Endothelial cell of umbilical vein (primary cell): ENCODE measurements around the gene SUGCT. TPM values are rescaled to one million over a fixed set of nuclear protein-coding genes. Genes with fewer than 3 reads are reported as not detected.

Source experiments
- BruUV-seq: library from RNA; stranded (reverse); fragments of 400-500 nt; replicated peaks from 2 replicates; lab custom pipeline; 2021; lab: Mats Ljungman, UMichigan
- CTCF ChIA-PET: fragments of 300-600, 350-600 bp; sonication (Branson Sonifier 250); formaldehyde crosslinking; loops from one replicate; lab custom pipeline; 2021; ENCODE audit warnings: antibody characterized with exemption, inconsistent platforms; lab: Charles Lee
- POLR2A ChIA-PET: fragments of 300-600, 350-600 bp; sonication (Branson Sonifier 250); formaldehyde crosslinking; loops from one replicate; lab custom pipeline; 2021; ENCODE audit warnings: antibody characterized with exemption, inconsistent platforms; lab: Charles Lee
- DNase-seq: peaks from one replicate; pipeline ENCODE4 v3.0.0-alpha.2; 2011; ENCODE audit warnings: low read depth, low spot score
- FAIRE-seq: peaks from 2 replicates; lab custom pipeline; 2011; peaks lifted over from hg19 to GRCh38; lab: Jason Lieb, UNC
- H2AFZ ChIP-seq: 2 replicates; pipeline ENCODE4 v1.6.0; 2012; ENCODE audit warnings: low read depth, low read length, control low read depth, inconsistent platforms
- H3K27ac ChIP-seq: 2 replicates; pipeline ENCODE4 v1.5.1; 2011; ENCODE audit warnings: low read depth, mild to moderate bottlenecking, control low read depth, low read length, moderate library complexity; ENCODE audit not compliant: insufficient read depth
- H3K27me3 ChIP-seq, 2 experiments: 2 replicates each; pipeline versions ENCODE4 v1.6.0 to v1.6.1; 2011; ENCODE audit warnings: low read length in 2 of 2, mixed read lengths in 1 of 2; ENCODE audit not compliant: control insufficient read depth in 2 of 2, insufficient read depth in 2 of 2
- H3K36me3 ChIP-seq, 2 experiments: 2 replicates in 1 of 2; 3 replicates in 1 of 2; pipeline ENCODE4 v1.5.1; 2011; ENCODE audit warnings: low read length in 2 of 2, mild to moderate bottlenecking in 1 of 2, moderate library complexity in 1 of 2; ENCODE audit not compliant: control insufficient read depth in 2 of 2, insufficient read depth in 2 of 2; ENCODE audit errors: extremely low read depth in 1 of 2
- H3K4me1 ChIP-seq: 3 replicates; pipeline ENCODE4 v1.5.1; 2011; ENCODE audit warnings: mild to moderate bottlenecking, low read length; ENCODE audit not compliant: control insufficient read depth, insufficient read depth; ENCODE audit errors: extremely low read depth
- H3K4me2 ChIP-seq: 2 replicates; pipeline ENCODE4 v1.6.1; 2011; ENCODE audit warnings: low read length, control low read depth, mixed read lengths; ENCODE audit not compliant: insufficient read depth
- H3K4me3 ChIP-seq, 3 experiments: fragments of 200-600 bp in 1 of 3; sonication (generic), shearing (Covaris generic) in 1 of 3; replicated peaks in 1 of 3; 2 replicates each; pipeline ENCODE4 v1.5.1; 2011 to 2016; ENCODE audit warnings: control low read depth in 3 of 3, low read length in 3 of 3, mild to moderate bottlenecking in 2 of 3, inconsistent platforms in 1 of 3, low read depth in 1 of 3, moderate library complexity in 1 of 3; ENCODE audit not compliant: insufficient read depth in 1 of 3
- H3K79me2 ChIP-seq: 2 replicates; pipeline ENCODE4 v1.6.0; 2012; ENCODE audit warnings: low read length, inconsistent platforms; ENCODE audit not compliant: control insufficient read depth, insufficient read depth
- H3K9ac ChIP-seq: replicated peaks from 2 replicates; pipeline ENCODE3; 2011; ENCODE audit warnings: low read length, control low read depth; ENCODE audit not compliant: insufficient read depth; ENCODE audit errors: extremely low read depth
- H3K9me1 ChIP-seq: replicated peaks from 3 replicates; pipeline ENCODE4 v1.6.0; 2011; ENCODE audit warnings: mild to moderate bottlenecking, low read length; ENCODE audit not compliant: control insufficient read depth, insufficient read depth; ENCODE audit errors: extremely low read depth
- H3K9me3 ChIP-seq: replicated peaks from 2 replicates; pipeline ENCODE4 v1.5.1; 2012; ENCODE audit warnings: low read length, inconsistent platforms; ENCODE audit not compliant: control insufficient read depth, insufficient read depth
- H4K20me1 ChIP-seq: replicated peaks from 2 replicates; pipeline ENCODE3; 2011; ENCODE audit warnings: mild to moderate bottlenecking, low read length; ENCODE audit not compliant: control insufficient read depth, insufficient read depth; ENCODE audit errors: extremely low read depth
- CTCF ChIP-seq, 2 donors: IDR thresholded peaks; 1 replicate in 1 of 2; 2 replicates in 1 of 2; pipeline ENCODE4 v1.5.1; 2011; ENCODE audit warnings: low read length in 2 of 2, mild to moderate bottlenecking in 2 of 2, moderate library complexity in 2 of 2, control low read depth in 1 of 2, inconsistent platforms in 1 of 2, low read depth in 1 of 2; ENCODE audit not compliant: insufficient read depth in 1 of 2; ENCODE audit errors: extremely low read depth in 1 of 2
- EZH2 ChIP-seq: IDR thresholded peaks from 2 replicates; pipeline ENCODE4 v1.6.1; 2012; ENCODE audit warnings: borderline replicate concordance, low read depth, mild to moderate bottlenecking, moderate library complexity, low read length, inconsistent platforms; ENCODE audit not compliant: severe bottlenecking
- FOS ChIP-seq: IDR thresholded peaks from 2 replicates; pipeline ENCODE4 v1.6.1; 2011; ENCODE audit warnings: mild to moderate bottlenecking, low read length, moderate library complexity, borderline replicate concordance; ENCODE audit not compliant: insufficient read depth
- GATA2 ChIP-seq: IDR thresholded peaks from 2 replicates; pipeline ENCODE4 v1.7.0; 2011; ENCODE audit warnings: low read depth, mild to moderate bottlenecking, moderate library complexity, mixed read lengths, low read length; ENCODE audit not compliant: insufficient read length, insufficient read depth
- JUN ChIP-seq: IDR thresholded peaks from 2 replicates; pipeline ENCODE4 v1.6.1; 2011; ENCODE audit warnings: borderline replicate concordance, low read depth; ENCODE audit not compliant: insufficient read length, insufficient read depth
- MAX ChIP-seq: IDR thresholded peaks from 2 replicates; pipeline ENCODE4 v1.6.1; 2011; ENCODE audit not compliant: insufficient read depth, insufficient read length
- MYC ChIP-seq: IDR thresholded peaks from one replicate; pipeline ENCODE4 v1.6.1; 2011; ENCODE audit warnings: mild to moderate bottlenecking, low read depth, low read length
- POLR2A ChIP-seq: IDR thresholded peaks from 2 replicates; pipeline ENCODE4 v1.6.1; 2012; ENCODE audit warnings: low read depth, mild to moderate bottlenecking, control low read depth, low read length
- POLR2AphosphoS5 ChIP-seq: IDR thresholded peaks from 2 replicates; pipeline ENCODE4 v1.6.1; 2012; ENCODE audit warnings: low read depth, mild to moderate bottlenecking, control low read depth, low read length, moderate library complexity; ENCODE audit not compliant: insufficient read depth
- dilution Hi-C: fragments of 300-500 bp; cut with MboI; formaldehyde crosslinking; loops from one replicate; pipeline ENCODE4 v1.15.0; 2019; ENCODE audit warnings: low sequenced_read_pairs; ENCODE audit not compliant: extremely low pct_ligation_motif_present
- intact Hi-C: fragments of 100-400 bp; cut with micrococcal nuclease; formaldehyde crosslinking; loops from one replicate; pipeline ENCODE4 v1.10.0; 2022
- polyA plus RNA-seq, 4 experiments: library from polyadenylated mRNA; depleted of rRNA in 3 of 4; stranded (reverse) in 3 of 4; unstranded in 1 of 4; fragments of >200 nt; gene quantifications; 2 replicates each; pipeline versions ENCODE4 v1.2.1 to v1.2.3, GENCODE V29; 2011 to 2012; ENCODE audit warnings: missing spikeins in 1 of 4
- total RNA-seq: library from RNA; stranded (reverse); gene quantifications from 2 replicates; pipeline ENCODE4 v1.2.3, GENCODE V29; 2021

SUGCT gene
- total and polyA plus RNA-seq, 2 donors (not counting 3 experiments of a cell fraction or from before 2014, with no cell fraction given): 1.2 to 1.4 TPM

- no peaks in the 10 kb centered on the region for H3K9me3 ChIP-seq
- no peak overlapping the region for H3K4me3 ChIP-seq
- intact Hi-C loops: no loop called here
- no peak overlapping the region for H3K9ac ChIP-seq
- H3K9me1 ChIP-seq: no peaks in the 10 kb centered on the region
- H3K79me2 ChIP-seq: no peaks in the 10 kb centered on the region
- dilution Hi-C loops: no loop called here
- DNase-seq (no peak), FAIRE-seq (no peak)
- CTCF ChIA-PET: no interaction called here
- no peak for TF ChIP-seq MYC
- TF ChIP-seq JUN: no peak
- TF ChIP-seq GATA2: no peak
- no peak for TF ChIP-seq POLR2AphosphoS5
- TF ChIP-seq FOS: no peak
- no peak for TF ChIP-seq EZH2
- TF ChIP-seq POLR2A: no peak
- TF ChIP-seq MAX: no peak
- TF ChIP-seq CTCF (IDR thresholded peaks at IDR 0.05; ENCODE audit: extremely low read depth in 1 of 2, insufficient read depth in 1 of 2, low read depth in 1 of 2, low read length in 2 of 2): no peak
- no peaks in the 10 kb centered on the region for H3K27me3 ChIP-seq
- H2AFZ ChIP-seq: no peak overlapping the region
- no peak overlapping the region for H3K27ac ChIP-seq
- POLR2A ChIA-PET: no interaction called here
- no peaks in the 10 kb centered on the region for H3K36me3 ChIP-seq
- H4K20me1 ChIP-seq: no peaks in the 10 kb centered on the region
- peaks cover 23% of the 10 kb centered on the region for H3K4me1 ChIP-seq
- no peak overlapping the region for H3K4me2 ChIP-seq
- BruUV-seq: no TSS peak
Measured at GRCh38 chr7:40583667-40584444, 449.1 kb downstream of the SUGCT start.
